ENCODE data around the gene MYCN. TPM values are rescaled to one million over a fixed set of nuclear protein-coding genes. Genes with fewer than 3 reads are reported as not detected.

Gene MYCN
- polyA plus RNA-seq, 3 donors = not detected

DNA sequence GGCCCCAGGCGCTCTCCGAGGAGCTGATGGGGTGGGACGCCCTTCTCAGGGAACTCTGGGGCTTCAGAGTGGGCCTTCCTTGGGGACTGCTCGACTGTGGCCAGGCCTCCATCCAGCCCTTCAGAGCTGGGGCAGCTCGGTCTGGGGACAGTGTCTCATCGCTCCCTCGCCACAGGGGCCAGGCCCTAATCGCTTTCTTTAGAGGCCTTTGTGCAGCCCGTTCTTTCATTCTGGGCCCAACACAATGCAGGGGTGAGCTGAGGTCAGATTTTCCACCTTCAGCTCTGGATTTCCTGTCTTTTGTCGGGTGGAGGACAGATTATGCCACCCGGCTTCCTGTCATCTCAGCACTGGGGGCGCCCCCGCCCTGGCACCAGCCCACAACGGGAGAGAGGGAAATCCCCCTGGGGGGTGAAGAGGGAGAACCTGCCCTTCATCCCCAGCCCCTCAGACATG is 25.2 kb downstream of the MYCN start:
- peak overlapping the region; percentile 40 for H3K4me2 ChIP-seq (replicated peaks; ENCODE audit: extremely low read depth, low read length, poor library complexity, severe bottlenecking)
- peak in 1 of 3 donors; percentile 31 for DNase-seq
- intact Hi-C loops (cut with micrococcal nuclease) = no loop called here
- no peak overlapping the region for H3K27ac ChIP-seq (ENCODE audit: low read depth in 1 of 2, low read length in 2 of 2)
- Mint-ChIP-seq H3K36me3 (no peaks in the 10 kb centered on the region), H3K27me3 (ENCODE audit: low read depth in 3 of 3) (peaks cover 0 to 2% (median 1%) of the 10 kb centered on the region in 3 donors), H3K4me1 (peaks cover 16% of the 10 kb centered on the region), H3K27ac (peak overlapping the region in 3 of 7 donors; percentile 45 to 58 (median 55)), H3K9me3 (peaks cover 0 to 4% (median 0%) of the 10 kb centered on the region in 7 donors), H3K4me3 (peak overlapping the region in 1 of 2 donors; percentile 24)
- peaks cover 15% of the 10 kb centered on the region in 2 donors for H3K4me1 ChIP-seq (ENCODE audit: control insufficient read depth in 1 of 2, insufficient read depth in 2 of 2, low read length in 2 of 2)
- no peaks in the 10 kb centered on the region for H3K27me3 ChIP-seq (ENCODE audit: control insufficient read depth in 2 of 2, insufficient read depth in 2 of 2, low read length in 2 of 2)
- H3K9me3 ChIP-seq (replicated peaks in 1 of 2; ENCODE audit: control insufficient read depth in 1 of 2, insufficient read depth in 1 of 2, low read length in 2 of 2) = no peaks in the 10 kb centered on the region
- peak overlapping the region; percentile 19 for H3K9ac ChIP-seq (ENCODE audit: insufficient read depth, low read length, poor library complexity, severe bottlenecking)
- TF ChIP-seq, protein P1, sequence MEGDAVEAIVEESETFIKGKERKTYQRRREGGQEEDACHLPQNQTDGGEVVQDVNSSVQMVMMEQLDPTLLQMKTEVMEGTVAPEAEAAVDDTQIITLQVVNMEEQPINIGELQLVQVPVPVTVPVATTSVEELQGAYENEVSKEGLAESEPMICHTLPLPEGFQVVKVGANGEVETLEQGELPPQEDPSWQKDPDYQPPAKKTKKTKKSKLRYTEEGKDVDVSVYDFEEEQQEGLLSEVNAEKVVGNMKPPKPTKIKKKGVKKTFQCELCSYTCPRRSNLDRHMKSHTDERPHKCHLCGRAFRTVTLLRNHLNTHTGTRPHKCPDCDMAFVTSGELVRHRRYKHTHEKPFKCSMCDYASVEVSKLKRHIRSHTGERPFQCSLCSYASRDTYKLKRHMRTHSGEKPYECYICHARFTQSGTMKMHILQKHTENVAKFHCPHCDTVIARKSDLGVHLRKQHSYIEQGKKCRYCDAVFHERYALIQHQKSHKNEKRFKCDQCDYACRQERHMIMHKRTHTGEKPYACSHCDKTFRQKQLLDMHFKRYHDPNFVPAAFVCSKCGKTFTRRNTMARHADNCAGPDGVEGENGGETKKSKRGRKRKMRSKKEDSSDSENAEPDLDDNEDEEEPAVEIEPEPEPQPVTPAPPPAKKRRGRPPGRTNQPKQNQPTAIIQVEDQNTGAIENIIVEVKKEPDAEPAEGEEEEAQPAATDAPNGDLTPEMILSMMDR (IDR thresholded peaks at IDR 0.05) = no peak
- no peaks in the 10 kb centered on the region for H4K20me1 ChIP-seq (ENCODE audit: insufficient read depth, low read length)
- peak overlapping the region in 1 of 3 experiments; percentile 22 for H3K4me3 ChIP-seq (replicated peaks in 1 of 3; ENCODE audit: low read depth in 2 of 3, low read length in 3 of 3)
- H2AFZ ChIP-seq (ENCODE audit: insufficient read depth, low read depth, low read length, poor library complexity, severe bottlenecking) = peak overlapping the region; percentile 68
- H3K79me2 ChIP-seq (ENCODE audit: insufficient read depth, low read length) = no peaks in the 10 kb centered on the region
- WGBS (ENCODE audit: insufficient coverage) = 50% methylated on average over 11 of the region's 14 CpGs
- H3K36me3 ChIP-seq (replicated peaks in 1 of 2; ENCODE audit: control insufficient read depth in 1 of 2, insufficient read depth in 2 of 2, low read length in 2 of 2) = no peaks in the 10 kb centered on the region

DNA sequence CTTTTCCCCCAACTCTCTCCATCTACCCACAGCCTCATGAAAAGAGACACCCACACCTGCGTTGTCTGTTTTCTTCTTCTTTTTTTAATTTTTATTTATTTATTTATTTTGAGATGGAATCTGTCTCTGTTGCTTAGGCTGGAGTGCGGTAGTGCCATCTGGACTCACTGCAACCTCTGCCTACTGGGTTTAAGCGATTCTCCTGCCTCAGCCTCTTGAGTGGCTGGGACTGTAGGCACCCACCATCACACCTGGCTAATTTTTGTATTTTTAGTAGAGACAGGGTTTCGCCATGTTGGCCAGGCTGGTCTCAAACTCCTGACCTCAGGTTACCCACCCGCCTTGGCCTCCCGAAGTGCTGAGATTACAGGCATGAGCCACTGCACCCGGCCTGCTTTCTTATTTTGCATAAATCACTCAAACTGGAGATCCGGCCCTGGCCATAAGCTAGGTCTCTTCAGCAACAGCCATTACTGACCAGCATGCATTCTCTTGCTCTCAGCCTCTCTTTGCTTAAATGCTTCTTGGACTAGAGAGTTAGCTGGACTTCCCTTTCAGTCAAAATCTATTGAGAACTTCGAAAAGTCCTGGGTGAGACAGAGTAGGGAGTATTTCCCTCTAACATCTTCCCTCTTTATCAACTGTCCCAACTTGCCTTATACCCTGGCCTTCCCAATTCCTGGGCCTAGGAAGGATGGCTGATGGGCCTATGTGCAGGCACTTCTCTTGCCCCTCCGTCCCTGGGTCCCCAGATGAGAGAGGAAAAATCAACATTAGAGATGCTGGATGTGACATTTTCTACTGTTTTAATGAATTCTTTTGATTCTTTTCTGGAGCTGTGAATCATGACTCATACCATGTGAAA is 27.3 kb downstream of the MYCN start:
- no peaks in the 10 kb centered on the region for H4K20me1 ChIP-seq (ENCODE audit: insufficient read depth, low read length)
- H3K4me3 ChIP-seq (replicated peaks in 1 of 3; ENCODE audit: low read depth in 2 of 3, low read length in 3 of 3) = no peak overlapping the region
- no peaks in the 10 kb centered on the region for H3K27me3 ChIP-seq (ENCODE audit: control insufficient read depth in 2 of 2, insufficient read depth in 2 of 2, low read length in 2 of 2)
- H3K4me3 Mint-ChIP-seq = no peak overlapping the region
- H3K9ac ChIP-seq (ENCODE audit: insufficient read depth, low read length, poor library complexity, severe bottlenecking) = no peak overlapping the region
- H3K27me3 Mint-ChIP-seq (ENCODE audit: low read depth in 3 of 3) = peaks cover 0 to 4% (median 2%) of the 10 kb centered on the region in 3 donors
- no peaks in the 10 kb centered on the region for H3K36me3 ChIP-seq (replicated peaks in 1 of 2; ENCODE audit: control insufficient read depth in 1 of 2, insufficient read depth in 2 of 2, low read length in 2 of 2)
- TF ChIP-seq, protein P1 (IDR thresholded peaks at IDR 0.05) = no peak
- 90% methylated on average over 7 of the region's 10 CpGs for WGBS (ENCODE audit: insufficient coverage)
- H3K79me2 ChIP-seq (ENCODE audit: insufficient read depth, low read length) = no peaks in the 10 kb centered on the region
- no peak overlapping the region for H3K4me2 ChIP-seq (replicated peaks; ENCODE audit: extremely low read depth, low read length, poor library complexity, severe bottlenecking)
- H3K4me1 ChIP-seq (ENCODE audit: control insufficient read depth in 1 of 2, insufficient read depth in 2 of 2, low read length in 2 of 2) = peaks cover 15% of the 10 kb centered on the region in 2 donors
- H2AFZ ChIP-seq (ENCODE audit: insufficient read depth, low read depth, low read length, poor library complexity, severe bottlenecking) = no peak overlapping the region
- H3K27ac ChIP-seq (ENCODE audit: low read depth in 1 of 2, low read length in 2 of 2) = no peak overlapping the region
- H3K36me3 Mint-ChIP-seq = no peaks in the 10 kb centered on the region
- peaks cover 0 to 2% (median 0%) of the 10 kb centered on the region in 7 donors for H3K9me3 Mint-ChIP-seq
- intact Hi-C loops (cut with micrococcal nuclease) = no loop called here
- H3K9me3 ChIP-seq (replicated peaks in 1 of 2; ENCODE audit: control insufficient read depth in 1 of 2, insufficient read depth in 1 of 2, low read length in 2 of 2) = no peaks in the 10 kb centered on the region
- H3K27ac Mint-ChIP-seq = no peak overlapping the region
- DNase-seq = no peak
- H3K4me1 Mint-ChIP-seq = peaks cover 16% of the 10 kb centered on the region

All from CD14-positive monocyte (primary cell).